Measurements from ENCODE around the gene NAP1L1.

NAP1L1 gene

DNA sequence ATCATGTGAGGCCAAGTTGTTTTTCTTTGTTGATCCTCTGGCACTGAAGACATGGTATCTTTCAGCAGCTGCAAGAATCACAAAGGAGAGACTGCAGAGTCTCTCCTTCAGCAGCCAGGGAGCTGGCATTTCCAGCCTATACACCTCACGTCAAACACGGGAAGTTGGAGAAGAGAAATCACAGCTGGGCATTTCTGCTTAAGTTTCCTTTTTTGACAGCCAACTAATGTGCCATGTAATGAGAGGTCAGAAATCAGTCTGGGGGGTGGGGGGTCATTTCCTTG, 81.2 kb downstream of the NAP1L1 start:
- DNase-seq (ENCODE audit: low read depth): peak; percentile 43
- H3K4me3 ChIP-seq (ENCODE audit: low read depth, low read length): no peak overlapping the region
- TF ChIP-seq, protein P1, sequence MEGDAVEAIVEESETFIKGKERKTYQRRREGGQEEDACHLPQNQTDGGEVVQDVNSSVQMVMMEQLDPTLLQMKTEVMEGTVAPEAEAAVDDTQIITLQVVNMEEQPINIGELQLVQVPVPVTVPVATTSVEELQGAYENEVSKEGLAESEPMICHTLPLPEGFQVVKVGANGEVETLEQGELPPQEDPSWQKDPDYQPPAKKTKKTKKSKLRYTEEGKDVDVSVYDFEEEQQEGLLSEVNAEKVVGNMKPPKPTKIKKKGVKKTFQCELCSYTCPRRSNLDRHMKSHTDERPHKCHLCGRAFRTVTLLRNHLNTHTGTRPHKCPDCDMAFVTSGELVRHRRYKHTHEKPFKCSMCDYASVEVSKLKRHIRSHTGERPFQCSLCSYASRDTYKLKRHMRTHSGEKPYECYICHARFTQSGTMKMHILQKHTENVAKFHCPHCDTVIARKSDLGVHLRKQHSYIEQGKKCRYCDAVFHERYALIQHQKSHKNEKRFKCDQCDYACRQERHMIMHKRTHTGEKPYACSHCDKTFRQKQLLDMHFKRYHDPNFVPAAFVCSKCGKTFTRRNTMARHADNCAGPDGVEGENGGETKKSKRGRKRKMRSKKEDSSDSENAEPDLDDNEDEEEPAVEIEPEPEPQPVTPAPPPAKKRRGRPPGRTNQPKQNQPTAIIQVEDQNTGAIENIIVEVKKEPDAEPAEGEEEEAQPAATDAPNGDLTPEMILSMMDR (IDR thresholded peaks at IDR 0.05; ENCODE audit: control insufficient read depth, extremely low read depth, insufficient read depth): 0 out of 2 replicates have a peak, but pooled peaks have one; percentile 8

DNA sequence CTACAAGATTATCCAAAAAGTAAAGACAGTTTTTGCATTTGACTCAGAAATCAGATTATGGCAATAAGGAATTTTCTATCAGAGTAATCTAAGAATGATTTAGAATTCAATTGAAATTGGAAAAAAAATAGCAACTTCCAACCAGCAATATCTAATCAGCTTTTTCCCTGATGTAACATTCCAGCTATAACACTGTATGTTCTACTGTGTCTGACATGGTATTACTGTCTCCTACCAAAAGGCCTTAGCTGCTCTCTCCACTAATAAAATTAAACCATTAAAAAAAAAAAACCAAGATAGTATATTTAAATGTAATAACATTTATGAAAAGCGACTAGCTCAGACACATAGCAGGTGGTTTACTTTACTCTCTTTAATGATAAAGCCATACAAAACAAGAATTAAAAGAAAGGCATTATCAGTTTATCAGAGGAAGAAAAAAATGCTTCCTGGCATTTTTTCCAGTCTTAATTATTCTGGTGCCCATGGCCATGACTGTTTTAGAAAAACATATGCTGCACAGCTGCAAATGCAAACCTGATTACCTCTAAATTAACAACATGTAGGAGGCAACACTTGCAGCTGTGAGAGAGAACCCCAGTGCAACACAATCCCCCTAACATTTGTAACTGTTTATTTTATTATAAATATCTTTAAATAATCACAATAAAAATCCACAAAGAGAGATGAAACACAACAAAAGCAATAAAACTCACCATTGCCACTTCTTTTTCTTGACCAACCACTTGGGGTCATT, 81.7 kb downstream of the NAP1L1 start:
- no peak for DNase-seq (ENCODE audit: low read depth)
- TF ChIP-seq, protein P1 (IDR thresholded peaks at IDR 0.05; ENCODE audit: control insufficient read depth, extremely low read depth, insufficient read depth): no peak
- H3K4me3 ChIP-seq (ENCODE audit: low read depth, low read length): no peak overlapping the region

DNA sequence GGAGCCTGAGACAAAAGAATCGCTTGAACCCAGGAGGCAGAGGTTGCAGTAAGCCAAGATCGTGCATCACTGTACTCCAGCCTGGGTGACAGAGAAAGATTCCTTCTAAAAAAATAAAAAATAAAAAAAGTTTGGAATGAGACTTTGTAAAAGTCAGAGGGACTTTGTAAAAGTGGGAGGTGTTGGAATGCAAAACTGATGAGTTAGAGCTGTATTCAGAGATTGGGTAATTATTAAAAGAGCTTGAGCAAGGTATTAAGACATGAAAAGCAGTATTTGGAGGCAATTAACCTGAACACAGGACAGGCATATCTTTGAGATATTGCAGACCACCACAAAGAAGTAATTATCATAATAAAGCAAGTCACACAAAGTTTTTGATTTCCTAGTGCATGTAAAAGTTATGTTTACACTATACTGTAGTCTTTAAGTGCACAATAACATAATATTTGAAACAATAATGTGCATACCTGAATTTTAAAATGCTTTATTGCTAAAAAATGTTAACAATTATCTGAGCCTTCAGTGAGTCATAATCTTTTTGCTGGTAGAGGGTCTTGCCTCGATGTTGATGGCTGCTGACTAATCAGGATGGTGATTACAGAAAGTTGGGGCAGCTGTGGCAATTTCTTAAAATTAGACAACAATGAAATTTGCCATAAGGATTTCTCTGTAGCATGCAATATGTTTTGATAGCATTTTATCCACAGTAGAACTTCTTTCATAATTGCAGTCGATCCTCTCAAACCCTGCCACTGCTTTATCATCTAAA, 86.0 kb downstream of the NAP1L1 start:
- TF ChIP-seq, protein P1 (IDR thresholded peaks at IDR 0.05; ENCODE audit: control insufficient read depth, extremely low read depth, insufficient read depth): no peak
- no peak overlapping the region for H3K4me3 ChIP-seq (ENCODE audit: low read depth, low read length)
- no peak for DNase-seq (ENCODE audit: low read depth)

DNA sequence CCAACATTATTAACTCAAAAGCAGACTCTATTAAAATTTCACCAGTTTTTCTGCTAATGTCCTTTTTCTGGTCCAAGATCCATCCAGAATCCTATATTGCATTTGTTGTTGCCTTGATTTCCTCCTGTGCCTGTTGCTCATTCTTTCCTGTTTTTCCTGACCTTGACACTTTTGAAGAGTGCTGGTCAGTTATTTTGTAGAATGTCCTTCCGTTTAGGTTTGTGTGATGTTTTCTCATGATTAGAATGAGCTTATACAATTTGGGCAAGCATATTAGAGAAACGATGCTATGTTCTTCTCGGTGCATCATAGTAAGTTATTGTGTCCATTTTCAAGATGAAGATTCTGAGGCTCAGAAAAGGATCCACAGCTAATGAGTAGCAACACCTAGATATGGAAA, 86.8 kb downstream of the NAP1L1 start:
- no peak overlapping the region for H3K4me3 ChIP-seq (ENCODE audit: low read depth, low read length)
- TF ChIP-seq, protein P1 (IDR thresholded peaks at IDR 0.05; ENCODE audit: control insufficient read depth, extremely low read depth, insufficient read depth): no peak
- no peak for DNase-seq (ENCODE audit: low read depth)

DNA sequence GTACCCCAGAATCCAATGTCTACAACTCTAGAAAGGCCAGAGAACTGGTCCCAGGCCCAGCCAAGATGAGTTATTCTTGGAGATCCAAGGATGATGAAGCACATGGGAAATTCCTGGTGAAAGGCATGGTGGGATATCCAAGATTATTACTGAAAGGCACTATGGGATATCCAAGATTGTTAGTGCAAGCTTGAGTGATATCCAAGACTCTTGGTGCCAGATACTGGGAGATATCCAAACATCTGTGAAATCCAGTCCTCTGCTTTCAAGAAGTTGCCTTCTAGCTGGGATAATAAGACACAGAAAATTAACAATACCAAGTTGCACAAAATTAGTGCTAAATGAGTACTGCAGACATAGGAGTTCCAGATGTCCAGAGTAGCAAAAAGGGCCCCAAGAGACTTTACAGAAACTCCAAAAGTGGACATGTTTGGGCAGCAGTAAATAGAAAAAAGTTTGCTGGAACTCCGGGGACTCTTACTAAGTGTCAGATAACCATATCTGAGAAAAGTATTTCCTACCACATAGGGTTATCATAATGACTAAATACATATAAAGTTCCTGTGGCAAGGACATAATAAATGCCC, 87.5 kb downstream of the NAP1L1 start:
- no peak for DNase-seq (ENCODE audit: low read depth)
- TF ChIP-seq, protein P1 (IDR thresholded peaks at IDR 0.05; ENCODE audit: control insufficient read depth, extremely low read depth, insufficient read depth): no peak
- H3K4me3 ChIP-seq (ENCODE audit: low read depth, low read length): no peak overlapping the region

DNA sequence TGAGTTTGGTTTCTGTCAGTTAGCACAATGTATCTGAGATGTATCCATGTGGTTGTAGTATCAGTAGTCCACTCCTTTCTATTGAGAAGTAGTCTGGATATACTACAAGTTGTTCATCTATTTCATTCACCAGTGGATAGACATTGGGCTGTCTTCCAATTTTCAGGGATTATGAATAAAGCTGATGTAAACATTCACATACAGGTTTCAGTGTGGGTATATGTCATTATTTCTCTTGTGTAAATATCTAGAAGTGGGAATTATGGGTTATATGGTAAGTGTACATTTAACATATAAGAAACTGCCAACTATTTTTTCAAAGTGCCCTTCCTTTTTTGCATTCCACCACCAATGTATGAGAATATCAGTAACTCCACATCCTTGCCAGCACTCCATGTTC, 88.8 kb downstream of the NAP1L1 start:
- H3K4me3 ChIP-seq (ENCODE audit: low read depth, low read length): no peak overlapping the region
- no peak for DNase-seq (ENCODE audit: low read depth)
- TF ChIP-seq, protein P1 (IDR thresholded peaks at IDR 0.05; ENCODE audit: control insufficient read depth, extremely low read depth, insufficient read depth): no peak

All from LNCaP clone FGC (cell line).